Measurements from ENCODE around the gene NPL.

- TF ChIP-seq CTCF (IDR thresholded peaks at IDR 0.05) (no peak), POLR2A (IDR thresholded peaks at IDR 0.05) (no peak)
These were observed 12.6 kb downstream of the NPL start for GRCh38 chr1:182802006-182802803.
